Activated CD8-positive, alpha-beta memory T cell treated with anti-CD3 and anti-CD28 coated beads, Interleukin-2, amount 50 U/mL, for 24 hours (primary cell): ENCODE data around the gene RDH16.
"Not testable (repeated sequence)": the region's sequence is repeated elsewhere in the genome, so short reads cannot be mapped to it uniquely, and the experiment has no call there.

Experiments used
- DNase-seq: peaks from one replicate; pipeline ENCODE4 v3.0.0-alpha.2; 2020; ENCODE audit errors: extremely low read depth

Gene RDH16

GRCh38 chr12:56989861-56990610 lies 32.6 kb upstream of the RDH16 start:
- DNase-seq: no peak

DNA sequence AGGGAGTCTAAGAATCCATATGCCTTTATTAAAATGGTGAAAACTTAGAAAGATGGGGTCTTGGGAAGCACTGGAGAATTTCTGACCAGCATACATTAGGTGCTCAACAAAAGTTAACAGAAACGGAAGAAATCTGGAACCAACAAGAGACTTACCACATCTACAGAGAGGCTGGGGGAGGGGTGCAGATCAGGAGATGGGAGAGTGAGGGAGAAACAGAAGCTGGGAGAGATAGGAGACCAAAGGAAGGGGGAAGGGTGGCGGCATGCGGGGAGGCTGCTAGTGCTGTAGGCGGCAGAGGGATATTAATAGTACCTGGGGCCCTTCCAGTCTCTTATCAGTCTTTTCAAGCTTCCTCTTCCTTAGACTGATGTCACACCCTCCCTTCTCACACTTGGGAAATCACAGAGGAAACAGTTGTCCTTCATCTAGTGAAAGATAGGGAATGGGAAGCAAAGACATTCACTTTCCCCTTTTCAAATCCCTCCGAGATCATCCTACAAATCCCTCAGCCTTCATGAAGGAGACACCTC lies 30.9 kb upstream of the RDH16 start:
- no peak for DNase-seq

DNA sequence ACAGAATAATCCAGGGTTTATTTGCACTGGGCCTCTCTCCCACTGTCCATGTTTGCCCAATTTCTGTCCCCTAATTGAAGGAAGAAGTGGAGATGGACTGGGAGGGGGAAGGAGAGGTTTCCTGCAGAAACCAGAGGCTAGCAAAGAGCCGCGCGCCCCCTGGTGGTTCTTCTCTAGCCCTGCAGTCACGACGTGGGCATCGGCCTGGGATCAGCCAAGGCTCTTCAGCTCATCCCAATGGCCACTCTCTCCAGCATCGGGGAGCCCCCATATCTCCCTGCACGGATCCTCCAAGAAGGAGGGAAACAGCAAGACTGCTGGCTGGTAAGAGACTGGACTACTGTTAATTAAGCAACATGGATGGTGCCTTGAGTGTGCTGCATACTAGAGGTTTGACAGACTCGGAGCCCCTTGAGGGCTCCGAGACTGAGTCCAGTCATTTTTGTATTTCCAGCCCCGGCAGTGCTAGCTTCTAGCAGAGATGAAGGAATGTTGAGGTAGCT lies 30.2 kb upstream of the RDH16 start:
- peak; percentile 36 for DNase-seq

GRCh38 chr12:56987011-56987410 lies 29.6 kb upstream of the RDH16 start:
- no peak for DNase-seq

- DNase-seq: not testable (repeated sequence)
These were observed 28.3 kb upstream of the RDH16 start for GRCh38 chr12:56985714-56986113.

- DNase-seq: no peak
These were observed 26.0 kb upstream of the RDH16 start for GRCh38 chr12:56983386-56983785.

DNA sequence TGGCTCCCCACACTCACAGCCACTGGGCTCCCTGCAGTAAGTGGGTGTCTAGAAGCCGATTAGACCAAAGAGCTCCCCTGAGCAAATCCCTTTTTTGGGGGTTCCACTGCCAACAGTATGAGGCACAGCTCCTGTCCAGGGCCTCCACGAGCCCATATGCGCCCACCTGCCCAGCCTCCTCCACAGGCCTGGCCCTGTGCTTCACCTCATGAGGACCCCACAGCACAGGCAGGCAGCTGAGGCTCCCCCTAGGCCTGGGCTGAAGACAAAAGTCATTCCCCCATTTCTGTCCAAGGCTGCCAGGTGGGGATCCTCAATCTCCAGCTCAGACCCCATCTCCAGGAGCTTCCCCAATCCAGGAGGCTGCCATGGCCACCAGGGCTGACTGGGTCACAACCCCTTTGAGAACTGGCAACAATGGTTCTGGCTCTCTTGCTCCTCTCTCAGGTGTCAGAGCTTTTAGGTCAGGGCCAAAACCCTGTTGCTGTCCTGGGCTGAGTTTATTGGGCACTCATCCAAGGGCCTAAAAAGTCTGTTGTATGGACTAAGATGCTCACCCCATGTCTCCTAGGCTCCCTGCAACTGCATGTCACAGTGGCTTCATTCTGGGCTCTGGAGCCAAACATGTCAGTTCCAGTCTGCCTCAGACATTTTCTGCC lies 25.3 kb upstream of the RDH16 start:
- not testable (repeated sequence) for DNase-seq

GRCh38 chr12:56980941-56981530 lies 23.6 kb upstream of the RDH16 start:
- no peak for DNase-seq

DNA sequence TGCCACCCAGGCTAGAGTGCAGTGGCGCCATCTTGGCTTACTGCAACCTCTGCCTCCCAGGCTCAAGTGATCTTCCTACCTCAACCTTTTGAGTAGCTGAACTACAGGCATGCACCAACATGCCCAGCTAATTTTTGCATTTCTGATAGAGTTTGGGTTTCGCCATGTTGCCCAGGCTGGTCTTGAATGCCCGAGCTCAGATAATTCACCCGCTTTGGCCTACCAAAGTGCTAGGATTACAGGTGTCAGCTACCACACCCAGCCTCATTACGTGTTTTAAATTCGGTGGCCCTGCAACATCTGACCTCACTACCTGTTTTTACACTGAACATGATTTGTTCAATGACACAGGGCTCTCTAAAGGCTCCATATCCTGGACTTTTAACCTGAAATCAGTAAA lies 22.9 kb upstream of the RDH16 start:
- DNase-seq: no peak

GRCh38 chr12:56979628-56980027 lies 22.2 kb upstream of the RDH16 start:
- DNase-seq: no peak

- no peak for DNase-seq
These were observed 21.2 kb upstream of the RDH16 start for GRCh38 chr12:56978397-56979138.

GRCh38 chr12:56977361-56977760 lies 20.0 kb upstream of the RDH16 start:
- DNase-seq: not testable (repeated sequence)

DNA sequence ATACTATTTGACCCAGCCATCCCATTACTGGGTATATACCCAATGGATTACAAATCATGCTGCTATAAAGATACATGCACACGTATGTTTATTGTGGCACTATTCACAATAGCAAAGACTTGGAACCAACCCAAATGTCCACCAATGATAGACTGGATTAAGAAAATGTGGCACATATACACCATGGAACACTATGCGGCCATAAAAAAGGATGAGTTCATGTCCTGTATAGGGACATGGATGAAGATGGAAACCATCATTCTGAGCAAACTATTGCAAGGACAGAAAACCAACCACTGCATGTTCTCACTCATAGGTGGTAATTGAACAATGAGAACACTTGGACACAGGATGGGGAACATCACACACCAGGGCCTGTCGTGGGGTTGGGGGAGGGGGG lies 16.8 kb upstream of the RDH16 start:
- DNase-seq: not testable (repeated sequence)

GRCh38 chr12:56968910-56969309 lies 11.5 kb upstream of the RDH16 start:
- not testable (repeated sequence) for DNase-seq

DNA sequence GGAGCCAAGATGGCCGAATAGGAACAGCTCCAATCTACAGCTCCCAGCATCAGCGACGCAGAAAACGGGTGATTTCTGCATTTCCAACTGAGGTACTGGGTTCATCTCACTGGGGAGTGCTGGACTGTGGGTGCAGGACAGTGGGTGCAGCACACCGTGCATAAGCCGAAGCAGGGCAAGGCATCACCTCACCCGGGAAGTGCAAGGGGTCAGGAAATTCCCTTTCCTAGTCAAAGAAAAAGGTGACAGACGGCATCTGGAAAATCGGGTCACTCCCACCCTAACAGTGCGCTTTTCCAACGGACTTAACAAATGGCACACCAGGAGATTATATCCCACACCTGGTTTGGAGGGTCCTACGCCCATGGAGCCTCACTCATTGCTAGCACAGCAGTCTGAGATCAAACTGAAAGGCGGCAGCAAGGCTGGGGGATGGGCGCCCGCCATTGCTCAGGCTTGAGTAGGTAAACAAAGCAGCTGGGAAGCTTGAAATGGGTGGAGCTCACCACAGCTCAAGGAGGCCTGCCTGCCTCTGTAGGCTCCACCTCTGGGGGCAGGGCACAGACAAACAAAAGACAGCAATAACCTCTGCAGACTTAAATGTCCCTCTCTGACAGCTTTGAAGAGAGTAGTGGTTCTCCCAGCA lies 8.7 kb upstream of the RDH16 start:
- DNase-seq: not testable (repeated sequence)

DNA sequence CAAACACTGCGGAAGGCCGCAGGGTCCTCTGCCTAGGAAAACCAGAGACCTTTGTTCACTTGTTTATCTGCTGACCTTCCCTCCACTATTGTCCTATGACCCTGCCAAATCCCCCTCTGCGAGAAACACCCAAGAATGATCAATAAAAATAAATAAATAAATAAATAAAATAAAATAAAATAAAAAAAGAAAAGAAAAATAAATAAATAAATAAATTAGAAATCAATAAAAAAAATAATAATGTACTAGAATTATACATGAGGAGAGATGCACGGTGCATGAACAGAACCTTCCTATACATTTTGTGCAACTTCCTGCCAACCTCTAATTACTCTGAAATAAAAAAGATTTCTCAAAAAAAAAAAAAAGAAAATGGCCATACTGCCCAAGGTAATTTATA lies 7.7 kb upstream of the RDH16 start:
- not testable (repeated sequence) for DNase-seq

DNA sequence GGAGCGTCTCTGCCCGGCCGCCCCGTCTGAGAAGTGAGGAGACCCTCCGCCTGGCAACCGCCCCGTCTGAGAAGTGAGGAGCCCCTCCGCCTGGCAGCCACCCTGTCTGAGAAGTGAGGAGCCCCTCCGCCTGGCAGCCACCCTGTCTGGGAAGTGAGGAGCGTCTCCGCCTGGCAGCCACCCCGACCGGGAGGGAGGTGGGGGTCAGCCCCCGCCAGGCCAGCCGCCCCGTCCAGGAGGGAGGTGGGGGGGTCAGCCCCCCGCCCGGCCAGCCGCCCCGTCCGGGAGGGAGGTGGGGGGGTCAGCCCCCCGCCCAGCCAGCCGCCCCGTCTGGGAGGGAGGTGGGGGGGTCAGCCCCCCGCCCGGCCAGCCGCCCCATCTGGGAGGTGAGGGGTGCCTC lies 6.1 kb upstream of the RDH16 start:
- DNase-seq: not testable (repeated sequence)

DNA sequence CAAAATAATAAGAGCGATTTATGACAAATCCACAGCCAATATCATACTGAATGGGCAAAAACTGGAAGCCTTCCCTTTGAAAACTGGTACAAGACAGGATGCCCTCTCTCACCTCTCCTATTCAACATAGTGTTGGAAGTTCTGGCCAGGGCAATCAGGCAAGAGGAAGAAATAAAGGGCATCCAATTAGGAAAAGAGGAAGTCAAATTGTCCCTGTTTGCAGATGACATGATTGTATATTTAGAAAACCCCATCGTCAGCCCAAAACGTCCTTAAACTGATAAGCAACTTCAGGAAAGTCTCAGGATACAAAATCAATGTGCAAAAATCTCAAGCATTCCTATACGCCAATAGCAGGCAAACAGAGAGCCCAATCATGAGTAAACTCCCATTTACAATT lies 4.8 kb upstream of the RDH16 start:
- not testable (repeated sequence) for DNase-seq

GRCh38 chr12:56958422-56958821 lies 1.0 kb upstream of the RDH16 start:
- DNase-seq: no peak

DNA sequence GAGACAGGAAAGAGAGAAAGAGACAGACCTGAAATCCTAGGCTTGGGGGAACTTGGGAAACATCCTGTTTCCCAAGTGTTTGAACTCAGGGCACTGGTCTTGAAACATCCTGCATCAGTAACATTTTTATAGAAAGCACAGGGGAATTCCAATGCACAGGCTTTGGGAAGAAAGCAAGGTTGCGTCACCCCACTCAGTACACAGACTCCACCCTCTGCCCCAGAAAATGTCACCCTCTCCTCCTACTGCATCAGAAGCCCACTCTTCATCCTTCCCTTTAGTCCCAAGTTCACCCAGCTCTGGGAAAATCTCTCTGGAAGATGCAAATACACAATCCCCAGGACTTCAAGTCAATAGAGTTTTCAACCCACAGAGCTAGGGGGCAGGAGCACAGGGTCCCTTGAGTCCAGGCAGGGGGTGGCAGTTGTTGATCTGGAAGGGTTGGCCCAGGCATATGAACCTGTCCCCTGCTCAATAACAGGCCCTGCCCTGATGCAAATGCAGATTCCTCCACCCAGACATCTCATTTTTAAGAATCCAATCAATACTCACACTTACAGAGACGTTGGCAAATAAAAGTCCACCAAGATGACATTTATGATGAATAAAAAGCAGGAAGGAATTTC lies 1.7 kb downstream of the RDH16 start:
- DNase-seq: no peak

GRCh38 chr12:56954958-56955355 lies 2.5 kb downstream of the RDH16 start:
- DNase-seq: no peak
